ENCODE data around the gene CCDC89.

The CCDC89 gene

DNA sequence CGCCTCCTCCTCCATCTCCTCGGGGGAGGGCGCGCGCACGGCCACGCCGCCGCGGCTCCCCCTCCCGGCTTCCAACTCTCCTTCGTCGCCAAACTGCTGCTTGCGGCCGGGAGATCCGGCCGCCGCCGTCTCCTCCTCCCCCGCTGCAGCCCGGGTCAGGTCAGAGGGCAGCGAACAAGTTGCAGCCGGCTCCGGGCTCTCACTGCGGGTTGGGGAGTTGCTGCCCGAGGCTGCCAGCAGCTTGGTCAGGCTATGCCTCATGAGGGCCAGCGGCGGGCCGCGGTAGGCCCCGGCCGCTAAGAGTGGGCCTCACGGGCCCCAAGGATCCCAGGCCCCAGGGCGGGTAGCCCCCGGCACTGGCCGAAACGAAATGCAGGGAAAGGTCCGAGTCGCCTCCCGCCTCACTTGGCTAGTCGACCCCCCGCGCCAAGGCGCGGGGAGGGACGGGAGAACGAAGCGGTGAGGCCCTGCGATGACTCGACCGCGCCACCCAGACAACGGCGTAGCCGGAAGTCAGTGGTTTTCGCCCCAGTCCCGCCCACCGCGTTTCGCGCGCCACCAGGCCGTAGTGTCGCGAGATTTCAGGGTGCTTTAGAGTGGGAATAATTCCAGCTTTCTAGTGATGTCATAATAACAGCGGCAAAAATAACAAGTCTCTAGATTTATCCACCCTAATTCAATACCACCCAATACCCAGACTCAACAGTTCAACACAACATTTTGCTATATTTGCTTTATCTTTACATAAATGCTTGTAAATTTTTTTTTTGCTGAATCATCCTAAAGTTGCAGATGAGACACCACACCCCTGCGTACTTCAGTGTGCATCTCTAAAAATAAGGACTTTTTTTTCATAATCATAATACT, 21.1 kb downstream of the CCDC89 start, which contains the start of gene CREBZF:
Gene CREBZF (minus strand): TSS at position 515 of the 867 bp plus-strand sequence. CDS start 254 bp downstream, at position 261.
- POLR2A ChIA-PET (ENCODE audit: low non-redundant PET) = no interaction called here
- DNase-seq (ENCODE audit: low spot score) = peak; percentile 94
- no peak for TF ChIP-seq CTCF (conservative IDR thresholded peaks at IDR 0.05; ENCODE audit: low read depth)
- CTCF ChIA-PET = interaction anchor here (0.6 to 0.7 kb wide), 5 partner anchors 146 to 1841 kb away, joined by 3 to 4 read pairs (median 4); no protein-coding TSS in a partner anchor
- H3K27ac ChIP-seq = peak within 1 kb of the TSS; percentile 93

DNA sequence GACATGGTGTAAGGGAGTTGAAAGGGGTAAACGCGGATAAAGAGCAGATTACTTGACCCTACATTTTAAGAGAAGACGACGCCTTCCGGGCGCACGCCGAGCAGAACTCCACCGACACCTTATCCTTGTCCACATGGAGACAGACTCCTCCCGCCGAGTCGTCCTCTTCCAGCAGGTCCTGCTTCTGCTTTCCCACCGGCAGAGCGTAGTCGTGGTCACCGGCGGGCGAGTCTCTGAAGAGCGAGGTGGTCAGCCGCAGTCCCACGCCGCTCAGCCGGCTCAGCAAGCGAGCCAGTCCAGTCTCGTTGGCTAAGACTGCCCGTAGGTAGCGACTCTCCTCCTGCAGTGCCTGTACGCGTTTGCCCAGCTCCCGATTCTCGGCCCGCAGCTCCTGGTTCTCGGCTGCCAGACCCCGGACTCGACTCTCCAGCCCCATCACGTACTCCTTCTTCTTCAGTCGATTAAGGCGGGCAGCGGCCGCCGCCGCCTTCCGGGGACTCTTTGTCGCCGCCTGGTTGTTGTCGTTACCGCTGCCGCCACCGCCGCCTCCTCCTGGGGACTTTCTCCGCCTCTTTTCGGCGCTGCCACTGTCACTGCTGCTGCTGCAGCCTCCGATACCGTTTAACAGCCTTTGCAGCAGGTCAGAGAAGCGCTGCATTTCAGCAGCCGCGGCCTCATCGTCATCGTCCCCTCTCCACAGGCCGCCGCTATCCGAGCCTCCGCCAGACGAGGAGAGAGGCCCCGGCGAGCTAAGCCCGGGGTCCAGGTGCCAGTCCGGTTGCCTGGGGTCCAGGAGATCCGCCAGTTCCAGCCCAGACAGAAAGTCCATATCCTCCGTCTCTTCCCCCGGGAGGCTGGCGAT, 22.0 kb downstream of the CCDC89 start:
- POLR2A ChIA-PET (ENCODE audit: low non-redundant PET) = interaction anchor here (0.7 kb wide), 1 partner anchor 17 kb away, joined by 3 read pairs; no protein-coding TSS in a partner anchor
- peak overlapping the region; percentile 93 for H3K27ac ChIP-seq
- CTCF ChIA-PET = interaction anchor here (0.6 to 1.4 kb wide), 5 partner anchors 9 to 1840 kb away, joined by 3 to 6 read pairs (median 4); partner anchors contain the start of gene CCDC83
- DNase-seq (ENCODE audit: low spot score) = peak; percentile 38
- peak; percentile 60 for TF ChIP-seq CTCF (conservative IDR thresholded peaks at IDR 0.05; ENCODE audit: low read depth)

- peak overlapping the region; percentile 93 for H3K27ac ChIP-seq
Observed at GRCh38 chr11:85663080-85663752, 22.8 kb downstream of the CCDC89 start.

GRCh38 chr11:85661972-85662664, 23.9 kb downstream of the CCDC89 start:
- TF ChIP-seq CTCF (conservative IDR thresholded peaks at IDR 0.05; ENCODE audit: low read depth) = no peak
- no peak for DNase-seq (ENCODE audit: low spot score)

More at GRCh38 chr11:85663080-85663752, 22.8 kb downstream of the CCDC89 start:
- TF ChIP-seq CTCF (conservative IDR thresholded peaks at IDR 0.05; ENCODE audit: low read depth) = no peak
- CTCF ChIA-PET = interaction anchor here (1.3 to 1.4 kb wide), 2 partner anchors 8 to 192 kb away, joined by 5 to 6 read pairs; partner anchors contain the start of gene CCDC83
- POLR2A ChIA-PET (ENCODE audit: low non-redundant PET) = interaction anchor here (0.7 kb wide), 1 partner anchor 16 kb away, joined by 3 read pairs; no protein-coding TSS in a partner anchor
- no peak for DNase-seq (ENCODE audit: low spot score)

DNA sequence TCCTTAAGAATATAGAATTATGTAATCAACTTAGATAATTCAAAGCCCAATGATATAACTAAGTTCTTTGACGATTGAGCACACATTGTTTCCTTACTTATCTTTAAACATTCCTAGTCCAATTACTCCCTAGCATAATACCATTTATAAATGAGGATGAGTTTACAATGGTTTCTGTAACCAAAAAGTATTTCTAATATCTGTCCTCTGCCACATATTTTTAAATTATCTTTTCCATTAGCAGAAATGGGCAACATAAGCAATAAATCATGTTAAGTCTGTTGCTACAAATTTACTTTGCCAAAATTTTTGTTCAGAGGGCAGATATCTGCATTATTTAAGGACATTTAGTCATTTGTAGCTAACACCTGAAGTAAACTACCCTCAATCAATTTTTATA, 27.8 kb downstream of the CCDC89 start:
- ChIA-PET CTCF (no interaction called here), POLR2A (ENCODE audit: low non-redundant PET) (no interaction called here)
- DNase-seq (ENCODE audit: low spot score) = no peak
- no peak overlapping the region for H3K27ac ChIP-seq
- TF ChIP-seq CTCF (conservative IDR thresholded peaks at IDR 0.05; ENCODE audit: low read depth) = no peak

More at GRCh38 chr11:85661972-85662664, 23.9 kb downstream of the CCDC89 start:
- H3K27ac ChIP-seq = no peak overlapping the region
- ChIA-PET CTCF (no interaction called here), POLR2A (ENCODE audit: low non-redundant PET) (no interaction called here)
